Calu3 (cell line): Measurements from ENCODE around the gene NUDT12. TPM values are rescaled to one million over a fixed set of nuclear protein-coding genes. Genes with fewer than 3 reads are reported as not detected.

Source experiments
- BruUV-seq: library from RNA; stranded (reverse); fragments of 400-500 nt; replicated peaks from 2 replicates; lab custom pipeline; 2021; lab: Mats Ljungman, UMichigan
- CTCF ChIA-PET: fragments of 300-600 bp; sonication (Branson Sonifier 250); formaldehyde crosslinking; loops from one replicate; lab custom pipeline; 2022; ENCODE audit warnings: antibody characterized with exemption; lab: Charles Lee
- DNase-seq: peaks from one replicate; pipeline ENCODE4 v3.0.0; 2022
- H3K27ac Mint-ChIP-seq: one replicate; pipeline ENCODE4 v1.8.0; 2022; ENCODE audit warnings: mixed read lengths; ENCODE audit not compliant: unreplicated experiment
- H3K27me3 Mint-ChIP-seq: one replicate; pipeline ENCODE4 v1.8.0; 2022; ENCODE audit warnings: mixed read lengths; ENCODE audit not compliant: unreplicated experiment
- H3K36me3 Mint-ChIP-seq: one replicate; pipeline ENCODE4 v1.8.0; 2022; ENCODE audit warnings: mild to moderate bottlenecking, moderate library complexity, mixed read lengths; ENCODE audit not compliant: insufficient read depth, unreplicated experiment
- H3K4me1 Mint-ChIP-seq: one replicate; pipeline ENCODE4 v1.8.0; 2022; ENCODE audit warnings: mild to moderate bottlenecking, low read depth, mixed read lengths; ENCODE audit not compliant: unreplicated experiment
- H3K4me3 Mint-ChIP-seq: one replicate; pipeline ENCODE4 v1.8.0; 2022; ENCODE audit warnings: mild to moderate bottlenecking, low read depth, moderate library complexity, mixed read lengths; ENCODE audit not compliant: unreplicated experiment
- H3K9me3 Mint-ChIP-seq: one replicate; pipeline ENCODE4 v1.8.0; 2022; ENCODE audit warnings: low read depth, mixed read lengths; ENCODE audit not compliant: unreplicated experiment
- CTCF ChIP-seq: fragments of 200-600 bp; IDR thresholded peaks from one replicate; pipeline ENCODE4 v1.8.0; 2022; ENCODE audit warnings: antibody characterized with exemption; ENCODE audit not compliant: unreplicated experiment
- intact Hi-C: fragments of 100-400 bp; cut with micrococcal nuclease; formaldehyde crosslinking; loops from one replicate; pipeline ENCODE4 v1.10.0; 2022; ENCODE audit not compliant: unreplicated experiment
- total RNA-seq: library from RNA; stranded (reverse); gene quantifications from 2 replicates; pipeline ENCODE4 v1.2.3, GENCODE V29; 2022

NUDT12 gene
- total RNA-seq, 1 experiment from 2014 or later, result 19.5 TPM

- H3K36me3 Mint-ChIP-seq, result no peaks in the 10 kb centered on the region
- no peak overlapping the region for H3K4me3 Mint-ChIP-seq
- intact Hi-C loops, result no loop called here
- H3K27me3 Mint-ChIP-seq, result no peaks in the 10 kb centered on the region
- H3K4me1 Mint-ChIP-seq, result no peaks in the 10 kb centered on the region
- DNase-seq, result no peak
- CTCF ChIA-PET, result no interaction called here
- H3K9me3 Mint-ChIP-seq, result no peaks in the 10 kb centered on the region
- no peak overlapping the region for H3K27ac Mint-ChIP-seq
- no TSS peak for BruUV-seq
- TF ChIP-seq CTCF, result no peak
Observed at GRCh38 chr5:103542441-103542840, 20.1 kb downstream of the NUDT12 start.

DNA sequence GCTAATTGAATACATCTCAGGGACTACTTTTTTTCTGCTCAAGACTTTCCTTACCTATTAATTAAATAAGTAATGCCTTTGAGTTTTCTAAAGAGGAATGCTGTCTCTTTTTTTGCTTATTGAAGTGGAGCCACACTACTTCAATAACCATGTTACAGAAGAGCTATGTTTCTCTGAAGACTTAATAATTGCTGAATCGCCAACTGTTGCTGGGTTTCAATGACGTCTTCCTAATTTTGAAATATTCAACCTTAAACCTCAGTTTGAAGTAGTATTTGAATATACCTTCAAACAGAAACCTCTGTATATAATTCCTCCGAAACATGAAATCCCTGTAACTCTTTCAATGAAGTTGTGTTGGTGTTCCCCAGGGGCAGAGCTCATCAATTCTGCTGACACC lies 21.0 kb downstream of the NUDT12 start:
- CTCF ChIA-PET, result interaction anchor here (0.6 kb wide), 1 partner anchor 16 kb away, joined by 3 read pairs; no protein-coding TSS in a partner anchor

GRCh38 chr5:103541114-103541513 lies 21.5 kb downstream of the NUDT12 start:
- H3K27ac Mint-ChIP-seq, result no peak overlapping the region
- no peaks in the 10 kb centered on the region for H3K27me3 Mint-ChIP-seq
- CTCF ChIA-PET, result interaction anchor here (0.6 kb wide), 1 partner anchor 16 kb away, joined by 3 read pairs; no protein-coding TSS in a partner anchor
- intact Hi-C loops, result no loop called here
- H3K9me3 Mint-ChIP-seq, result no peaks in the 10 kb centered on the region
- no peak overlapping the region for H3K4me3 Mint-ChIP-seq
- TF ChIP-seq CTCF, result no peak
- no TSS peak for BruUV-seq
- no peak for DNase-seq
- no peaks in the 10 kb centered on the region for H3K36me3 Mint-ChIP-seq
- H3K4me1 Mint-ChIP-seq, result no peaks in the 10 kb centered on the region

More for the DNA sequence above, 21.0 kb downstream of the NUDT12 start:
- H3K4me3 Mint-ChIP-seq, result no peak overlapping the region
- DNase-seq, result no peak
- no peaks in the 10 kb centered on the region for H3K36me3 Mint-ChIP-seq
- no peaks in the 10 kb centered on the region for H3K9me3 Mint-ChIP-seq
- H3K27me3 Mint-ChIP-seq, result no peaks in the 10 kb centered on the region
- no peak overlapping the region for H3K27ac Mint-ChIP-seq
- H3K4me1 Mint-ChIP-seq, result no peaks in the 10 kb centered on the region
- intact Hi-C loops, result no loop called here
- BruUV-seq, result no TSS peak
- TF ChIP-seq CTCF, result no peak

DNA sequence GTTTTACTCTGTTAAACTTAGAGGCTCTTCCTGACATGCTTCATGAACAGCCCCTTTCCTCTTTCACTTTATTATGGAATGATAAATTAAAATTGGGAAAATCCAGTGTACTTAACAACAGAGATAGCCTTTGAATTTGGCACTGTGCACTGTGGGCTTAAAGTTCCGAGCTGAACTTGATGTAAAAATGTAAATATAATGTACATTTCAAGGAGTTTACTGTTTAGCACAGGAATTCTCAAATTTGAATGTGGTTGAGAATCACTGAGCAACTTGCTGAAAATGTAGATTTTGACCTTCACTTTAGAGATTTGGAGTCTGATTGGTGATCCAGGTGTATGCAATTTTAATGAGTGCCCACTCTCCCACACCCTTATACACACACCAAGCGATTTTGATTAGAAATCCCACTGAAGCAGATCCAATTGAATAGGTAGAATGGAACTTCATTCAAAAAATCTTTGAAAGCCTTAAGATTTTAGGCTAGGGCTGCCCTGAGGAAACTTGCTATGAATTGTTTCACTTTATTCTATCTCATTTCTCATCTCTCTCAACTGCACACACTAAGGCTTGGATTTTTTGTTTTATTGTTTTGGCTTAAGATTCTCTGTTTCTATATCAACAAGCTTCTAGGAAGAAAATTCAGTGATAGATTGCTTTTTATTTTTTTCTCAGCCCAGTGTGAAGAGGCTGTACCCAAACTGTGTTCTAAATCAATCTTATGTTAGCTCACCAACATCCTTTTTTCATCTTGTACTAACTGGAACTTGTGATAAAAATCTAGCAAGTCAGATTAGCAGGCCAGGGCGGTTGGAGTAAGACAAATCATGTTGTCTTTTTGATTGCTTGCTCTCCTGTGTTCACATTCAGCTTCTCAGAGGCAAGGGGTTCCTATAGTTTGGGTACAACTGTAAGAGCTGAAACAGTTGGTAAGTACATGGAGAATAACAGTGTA lies 22.9 kb downstream of the NUDT12 start:
- no peaks in the 10 kb centered on the region for H3K9me3 Mint-ChIP-seq
- DNase-seq, result no peak
- no peaks in the 10 kb centered on the region for H3K4me1 Mint-ChIP-seq
- CTCF ChIA-PET, result no interaction called here
- no peak for TF ChIP-seq CTCF
- no TSS peak for BruUV-seq
- H3K27me3 Mint-ChIP-seq, result no peaks in the 10 kb centered on the region
- H3K36me3 Mint-ChIP-seq, result no peaks in the 10 kb centered on the region
- H3K4me3 Mint-ChIP-seq, result no peak overlapping the region
- H3K27ac Mint-ChIP-seq, result no peak overlapping the region
- intact Hi-C loops, result no loop called here
